GM12891 (cell line): ENCODE data around the gene CDH13.

ENCODE experiments used
- POLR2A ChIP-seq: IDR thresholded peaks from 2 replicates; pipeline ENCODE4 v1.6.1; 2011; ENCODE audit warnings: low read depth, low read length, control low read depth
- POLR2AphosphoS5 ChIP-seq: IDR thresholded peaks from 2 replicates; pipeline ENCODE4 v1.6.1; 2011; ENCODE audit warnings: low read depth, low read length, control low read depth
- SPI1 ChIP-seq: IDR thresholded peaks from 2 replicates; pipeline ENCODE4 v1.6.1; 2011; ENCODE audit warnings: low read depth, low read length, control low read depth
- TAF1 ChIP-seq: IDR thresholded peaks from 2 replicates; pipeline ENCODE4 v1.6.1; 2011; ENCODE audit warnings: low read depth, low read length, control low read depth

DNA sequence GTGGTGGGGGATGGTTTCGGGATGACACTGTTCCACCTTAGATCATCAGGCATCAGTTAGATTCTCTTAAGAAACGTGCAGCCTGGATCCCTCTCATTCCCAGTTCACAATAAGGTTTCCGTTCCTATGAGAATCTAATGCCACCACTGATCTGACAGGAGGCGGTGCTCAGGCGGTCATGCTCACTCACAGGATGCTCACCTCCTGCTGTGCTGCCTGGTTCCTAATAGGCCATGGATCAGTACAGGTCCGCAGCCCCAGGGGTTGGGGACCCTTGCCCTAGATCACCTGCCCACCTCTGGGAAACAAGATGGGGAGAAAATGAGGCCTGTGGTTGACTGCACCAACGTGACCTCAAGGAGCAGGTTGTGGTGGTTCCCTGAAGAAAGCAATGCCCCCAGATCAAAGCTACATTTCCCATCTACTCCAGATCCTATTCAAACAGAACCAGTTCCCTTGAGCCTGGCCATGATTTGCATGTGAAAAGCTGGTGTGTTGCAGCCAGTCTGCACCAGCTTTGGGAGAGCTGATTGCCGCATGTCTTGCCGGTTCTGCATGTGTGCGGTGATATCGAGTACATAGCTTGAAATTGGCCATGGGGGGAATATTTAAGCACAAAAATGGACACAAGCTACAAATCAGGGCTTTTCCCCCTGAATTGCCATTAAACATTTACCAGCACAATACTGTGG lies 997.8 kb downstream of the CDH13 start:
- no peak for TF ChIP-seq SPI1
- TF ChIP-seq POLR2AphosphoS5, result no peak
- no peak for TF ChIP-seq POLR2A
- TF ChIP-seq TAF1, result no peak
